ENCODE measurements around the gene AIFM1. TPM values are rescaled to one million over a fixed set of nuclear protein-coding genes. Genes with fewer than 3 reads are reported as not detected.
A peak's percentile ranks its signal among the peaks of the same experiment; 100 is the strongest.
"Not testable (repeated sequence)": the region's sequence is repeated elsewhere in the genome, so short reads cannot be mapped to it uniquely, and the experiment has no call there.

Gene AIFM1
- polyA plus RNA-seq, 1 experiment: 39.3 TPM

DNA sequence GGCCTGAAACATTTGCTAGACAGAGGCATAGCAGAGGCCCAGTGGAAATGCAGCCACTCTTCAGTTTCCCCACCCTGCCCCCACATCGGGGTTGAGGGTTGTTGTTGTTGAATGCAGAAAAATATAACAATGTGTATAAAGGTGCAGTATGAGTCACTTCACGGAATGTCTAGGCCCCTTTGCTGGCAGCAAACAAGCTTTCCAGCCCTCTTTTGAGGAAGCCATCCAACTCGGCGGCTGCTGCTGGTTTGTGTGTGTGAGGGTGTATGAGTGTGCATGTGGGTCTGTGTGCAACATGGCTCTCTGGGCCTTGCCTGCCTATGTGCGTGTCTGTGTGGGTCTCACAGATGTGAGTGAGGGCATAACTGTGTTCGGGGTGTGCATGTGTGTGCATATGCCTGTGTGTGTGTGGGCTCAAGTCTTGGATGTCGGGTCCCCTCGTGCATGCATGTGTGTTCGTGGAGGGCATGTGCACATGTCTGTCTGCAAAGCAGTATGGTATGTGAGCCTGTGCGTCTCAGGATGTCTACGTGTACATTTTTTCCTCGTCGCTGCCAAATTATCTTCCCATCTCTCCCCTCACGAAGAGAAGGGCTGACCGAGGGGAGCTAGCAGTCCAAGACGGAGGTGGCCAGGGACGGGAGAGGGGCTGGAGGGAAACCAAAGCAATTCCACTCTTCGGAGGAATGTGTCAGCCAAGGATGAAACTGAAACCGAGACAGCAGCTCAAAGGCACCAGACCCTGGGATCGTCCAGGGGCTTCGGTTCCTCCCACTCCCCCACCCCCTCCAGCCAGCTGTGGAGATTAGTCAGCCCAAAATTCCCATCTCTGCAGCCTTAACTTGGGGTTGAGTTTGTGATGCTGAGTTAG, 47.0 kb downstream of the AIFM1 start:
- POLR2A ChIA-PET: interaction anchor here (0.6 to 1.4 kb wide), 3 partner anchors 7 to 52 kb away, joined by 3 to 6 read pairs (median 3); no protein-coding TSS in a partner anchor
- peak; percentile 55 for DNase-seq (ENCODE audit: low read depth, low spot score)

DNA sequence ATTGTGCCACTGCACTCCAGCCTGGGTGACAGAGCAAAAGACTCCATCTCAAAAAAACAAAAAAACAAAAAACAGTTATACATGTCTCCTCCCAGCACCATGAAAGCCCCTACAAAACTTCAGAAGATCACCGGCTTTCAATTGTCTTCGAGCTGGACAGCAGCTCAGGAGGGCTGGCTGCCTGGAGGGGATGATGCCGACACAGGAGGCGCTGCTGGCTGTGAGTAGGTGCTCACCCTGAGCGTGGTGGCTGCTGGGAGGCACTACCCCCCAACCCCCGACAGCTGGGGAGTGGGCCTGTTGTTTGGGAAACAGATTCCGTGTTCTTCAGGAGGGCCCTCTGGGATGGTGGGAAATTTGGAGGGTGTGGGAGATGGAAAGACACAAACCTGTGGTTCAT, 48.5 kb downstream of the AIFM1 start:
- ChIA-PET CTCF (no interaction called here), POLR2A (no interaction called here)
- DNase-seq (ENCODE audit: low read depth, low spot score): no peak

More for the DNA sequence above, 47.0 kb downstream of the AIFM1 start:
- peak overlapping the region; percentile 51 for H3K4me3 ChIP-seq (ENCODE audit: low read depth, low read length)
- H3K9me3 ChIP-seq (ENCODE audit: control insufficient read depth, insufficient read depth, low read length): no peaks in the 10 kb centered on the region
- TF ChIP-seq, protein P1, sequence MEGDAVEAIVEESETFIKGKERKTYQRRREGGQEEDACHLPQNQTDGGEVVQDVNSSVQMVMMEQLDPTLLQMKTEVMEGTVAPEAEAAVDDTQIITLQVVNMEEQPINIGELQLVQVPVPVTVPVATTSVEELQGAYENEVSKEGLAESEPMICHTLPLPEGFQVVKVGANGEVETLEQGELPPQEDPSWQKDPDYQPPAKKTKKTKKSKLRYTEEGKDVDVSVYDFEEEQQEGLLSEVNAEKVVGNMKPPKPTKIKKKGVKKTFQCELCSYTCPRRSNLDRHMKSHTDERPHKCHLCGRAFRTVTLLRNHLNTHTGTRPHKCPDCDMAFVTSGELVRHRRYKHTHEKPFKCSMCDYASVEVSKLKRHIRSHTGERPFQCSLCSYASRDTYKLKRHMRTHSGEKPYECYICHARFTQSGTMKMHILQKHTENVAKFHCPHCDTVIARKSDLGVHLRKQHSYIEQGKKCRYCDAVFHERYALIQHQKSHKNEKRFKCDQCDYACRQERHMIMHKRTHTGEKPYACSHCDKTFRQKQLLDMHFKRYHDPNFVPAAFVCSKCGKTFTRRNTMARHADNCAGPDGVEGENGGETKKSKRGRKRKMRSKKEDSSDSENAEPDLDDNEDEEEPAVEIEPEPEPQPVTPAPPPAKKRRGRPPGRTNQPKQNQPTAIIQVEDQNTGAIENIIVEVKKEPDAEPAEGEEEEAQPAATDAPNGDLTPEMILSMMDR (IDR thresholded peaks at IDR 0.05; ENCODE audit: low read depth, low read length): no peak
- peak overlapping the region; percentile 89 for H3K27ac ChIP-seq (ENCODE audit: low read depth, low read length)
- CTCF ChIA-PET: interaction anchor here (1.0 to 2.5 kb wide), 3 partner anchors 39 to 73 kb away, joined by 3 to 18 read pairs (median 8); no protein-coding TSS in a partner anchor
- H3K27me3 ChIP-seq (ENCODE audit: control insufficient read depth, insufficient read depth, low read length): no peaks in the 10 kb centered on the region

GRCh38 chrX:130115119-130115885, 50.3 kb downstream of the AIFM1 start:
- CTCF ChIA-PET: interaction anchor here (0.7 kb wide), 1 partner anchor 285 kb away, joined by 8 read pairs; no protein-coding TSS in a partner anchor
- DNase-seq (ENCODE audit: low read depth, low spot score); H3K27me3 ChIP-seq (ENCODE audit: control insufficient read depth, insufficient read depth, low read length); H3K4me3 ChIP-seq (ENCODE audit: low read depth, low read length); POLR2A ChIA-PET; H3K27ac ChIP-seq (ENCODE audit: low read depth, low read length); H3K9me3 ChIP-seq (ENCODE audit: control insufficient read depth, insufficient read depth, low read length): not testable (repeated sequence)

More for the DNA sequence above, 48.5 kb downstream of the AIFM1 start:
- H3K4me3 ChIP-seq (ENCODE audit: low read depth, low read length): no peak overlapping the region
- no peaks in the 10 kb centered on the region for H3K9me3 ChIP-seq (ENCODE audit: control insufficient read depth, insufficient read depth, low read length)
- TF ChIP-seq, protein P1 (IDR thresholded peaks at IDR 0.05; ENCODE audit: low read depth, low read length): no peak
- H3K27me3 ChIP-seq (ENCODE audit: control insufficient read depth, insufficient read depth, low read length): no peaks in the 10 kb centered on the region
- no peak overlapping the region for H3K27ac ChIP-seq (ENCODE audit: low read depth, low read length)

GRCh38 chrX:130114141-130114588, 51.5 kb downstream of the AIFM1 start:
- Histone ChIP-seq H3K4me3 (ENCODE audit: low read depth, low read length) (no peak overlapping the region), H3K27ac (ENCODE audit: low read depth, low read length) (no peak overlapping the region), H3K9me3 (ENCODE audit: control insufficient read depth, insufficient read depth, low read length) (no peaks in the 10 kb centered on the region; the same call in 1 of the 2 replicates), H3K27me3 (ENCODE audit: control insufficient read depth, insufficient read depth, low read length) (no peaks in the 10 kb centered on the region)
- no peak for DNase-seq (ENCODE audit: low read depth, low spot score)
- POLR2A ChIA-PET: no interaction called here
- CTCF ChIA-PET: no interaction called here
- TF ChIP-seq, protein P1 (IDR thresholded peaks at IDR 0.05; ENCODE audit: low read depth, low read length): no peak

Data from AG04450 (cell line).